Measurements from ENCODE around the gene SLC9A7.

DNA sequence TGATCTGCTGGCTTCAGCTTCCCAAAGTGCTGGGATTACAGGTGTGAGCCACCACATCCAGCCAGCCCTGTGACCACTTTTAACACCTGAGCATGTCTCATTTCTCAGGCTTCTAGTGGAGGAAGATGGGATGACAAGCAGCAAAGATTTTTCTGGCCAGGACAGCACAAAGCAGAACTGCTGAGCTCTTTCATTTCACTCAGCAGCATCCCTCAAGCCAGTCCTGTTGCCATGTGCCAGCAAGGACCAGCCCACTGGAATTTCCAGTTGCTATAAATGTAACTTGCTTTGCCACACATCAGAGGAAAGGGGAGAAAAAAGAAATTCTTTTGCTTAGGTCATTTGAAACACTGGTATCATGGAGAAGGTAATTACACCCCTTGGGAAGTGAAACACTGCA, 75.9 kb downstream of the SLC9A7 start:
- TF ChIP-seq, protein P1, sequence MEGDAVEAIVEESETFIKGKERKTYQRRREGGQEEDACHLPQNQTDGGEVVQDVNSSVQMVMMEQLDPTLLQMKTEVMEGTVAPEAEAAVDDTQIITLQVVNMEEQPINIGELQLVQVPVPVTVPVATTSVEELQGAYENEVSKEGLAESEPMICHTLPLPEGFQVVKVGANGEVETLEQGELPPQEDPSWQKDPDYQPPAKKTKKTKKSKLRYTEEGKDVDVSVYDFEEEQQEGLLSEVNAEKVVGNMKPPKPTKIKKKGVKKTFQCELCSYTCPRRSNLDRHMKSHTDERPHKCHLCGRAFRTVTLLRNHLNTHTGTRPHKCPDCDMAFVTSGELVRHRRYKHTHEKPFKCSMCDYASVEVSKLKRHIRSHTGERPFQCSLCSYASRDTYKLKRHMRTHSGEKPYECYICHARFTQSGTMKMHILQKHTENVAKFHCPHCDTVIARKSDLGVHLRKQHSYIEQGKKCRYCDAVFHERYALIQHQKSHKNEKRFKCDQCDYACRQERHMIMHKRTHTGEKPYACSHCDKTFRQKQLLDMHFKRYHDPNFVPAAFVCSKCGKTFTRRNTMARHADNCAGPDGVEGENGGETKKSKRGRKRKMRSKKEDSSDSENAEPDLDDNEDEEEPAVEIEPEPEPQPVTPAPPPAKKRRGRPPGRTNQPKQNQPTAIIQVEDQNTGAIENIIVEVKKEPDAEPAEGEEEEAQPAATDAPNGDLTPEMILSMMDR (IDR thresholded peaks at IDR 0.05): no peak
- no peak for TF ChIP-seq POLR2A (IDR thresholded peaks at IDR 0.05)
